GM18508 (cell line): Measurements from ENCODE around the gene MXD3.
"Not testable (repeated sequence)": the region's sequence is repeated elsewhere in the genome, so short reads cannot be mapped to it uniquely, and the experiment has no call there.

Experiments used
- ATAC-seq: cut with Tn5 transposase; IDR thresholded peaks from one replicate; pipeline ENCODE4 v1.9.1; 2021; ENCODE audit warnings: moderate number of reproducible peaks; ENCODE audit not compliant: insufficient read depth, unreplicated experiment

MXD3 gene

GRCh38 chr5:177311723-177312648 is at the start of gene MXD3:
Gene MXD3 (minus strand): TSS chr5:177311898. CDS start chr5:177311830, 68 bp downstream.
- ATAC-seq = peak; percentile 41

- ATAC-seq = not testable (repeated sequence)
These were observed 49.0 kb upstream of the MXD3 start for GRCh38 chr5:177360740-177361139.

GRCh38 chr5:177359860-177360259 is 48.2 kb upstream of the MXD3 start:
- ATAC-seq = no peak

- no peak for ATAC-seq
These were observed 47.8 kb upstream of the MXD3 start for GRCh38 chr5:177359451-177359851.

- ATAC-seq = no peak
These were observed 46.7 kb upstream of the MXD3 start for GRCh38 chr5:177358370-177358819.

- ATAC-seq = peak; percentile 71
These were observed 46.0 kb upstream of the MXD3 start, which contains the start of gene RGS14 for GRCh38 chr5:177357459-177358351. Gene RGS14 (plus strand): TSS chr5:177357924. CDS start chr5:177358025, 101 bp downstream.

- no peak for ATAC-seq
These were observed 45.4 kb upstream of the MXD3 start for GRCh38 chr5:177357146-177357458.

- ATAC-seq = no peak
These were observed 45.0 kb upstream of the MXD3 start for GRCh38 chr5:177356746-177357145.

GRCh38 chr5:177355868-177356168 is 44.1 kb upstream of the MXD3 start:
- no peak for ATAC-seq

GRCh38 chr5:177355162-177355867 is 43.6 kb upstream of the MXD3 start:
- ATAC-seq = no peak

GRCh38 chr5:177354711-177355110 is 43.0 kb upstream of the MXD3 start:
- ATAC-seq = no peak

GRCh38 chr5:177354256-177354655 is 42.6 kb upstream of the MXD3 start:
- ATAC-seq = no peak

GRCh38 chr5:177353093-177353492 is 41.4 kb upstream of the MXD3 start:
- no peak for ATAC-seq

- peak; percentile 55 for ATAC-seq
These were observed 40.0 kb upstream of the MXD3 start, which contains the start of gene LMAN2 for GRCh38 chr5:177351392-177352329. Gene LMAN2 (minus strand): TSS chr5:177351668. CDS start chr5:177351647, 21 bp downstream.

GRCh38 chr5:177350776-177351391 is 39.2 kb upstream of the MXD3 start:
- ATAC-seq = no peak

- no peak for ATAC-seq
These were observed 38.1 kb upstream of the MXD3 start for GRCh38 chr5:177349762-177350161.

GRCh38 chr5:177349362-177349647 is 37.6 kb upstream of the MXD3 start:
- ATAC-seq = no peak

GRCh38 chr5:177347699-177348098 is 36.0 kb upstream of the MXD3 start:
- no peak for ATAC-seq

- no peak for ATAC-seq
These were observed 35.1 kb upstream of the MXD3 start for GRCh38 chr5:177346820-177347219.
